Adrenal gland (tissue), 5 donors: ENCODE results near the gene KLF9.

Experiments used
- CTCF ChIP-seq, 6 experiments: fragments of 450-650 bp in 4 of 6; fragments of 200-600 bp in 2 of 6; sonication (generic) in 1 of 6; IDR thresholded peaks; 1 replicate in 5 of 6; 2 replicates in 1 of 6; pipeline versions ENCODE4 v1.5.1 to v1.8.0; 2016 to 2021; ENCODE audit warnings: antibody characterized with exemption in 6 of 6, mild to moderate bottlenecking in 2 of 6, moderate library complexity in 1 of 6
- POLR2A ChIP-seq, 2 donors: fragments of 450-650 bp; IDR thresholded peaks; one replicate each; pipeline ENCODE4 v1.6.1; 2017; ENCODE audit warnings: antibody characterized with exemption in 2 of 2, mild to moderate bottlenecking in 2 of 2, moderate library complexity in 1 of 2
- donor health status: DM: no; HTN: no; CAD: no.

GRCh38 chr9:70415476-70415875, 1.0 kb upstream of the KLF9 start:
- TF ChIP-seq CTCF (IDR thresholded peaks at IDR 0.05) (no peak), POLR2A (IDR thresholded peaks at IDR 0.05) (no peak)
